AG10803 (cell line): ENCODE measurements around the gene FABP3.

Experiments
- DNase-seq: peaks from one replicate; pipeline ENCODE4 v3.0.0; 2010; ENCODE audit warnings: low read depth
- H3K4me3 ChIP-seq: 2 replicates; pipeline ENCODE4 v1.5.1; 2011; ENCODE audit warnings: mild to moderate bottlenecking, low read length, control low read depth
- CTCF ChIP-seq: conservative IDR thresholded peaks from 2 replicates; pipeline ENCODE4 v1.5.1; 2011; ENCODE audit warnings: mild to moderate bottlenecking, low read length, control low read depth, inconsistent platforms

The FABP3 gene

GRCh38 chr1:31318146-31318545 is 54.7 kb downstream of the FABP3 start:
- no peak overlapping the region for H3K4me3 ChIP-seq
- TF ChIP-seq CTCF: no peak
- DNase-seq: no peak

- TF ChIP-seq CTCF: no peak
- no peak for DNase-seq
- H3K4me3 ChIP-seq: no peak overlapping the region
Measured at GRCh38 chr1:31315902-31316301, 57.0 kb downstream of the FABP3 start.
